Stimulated activated CD4-positive, alpha-beta T cell treated with anti-CD3 and anti-CD28 coated beads, Interleukin-2, amount 100 ng/mL, for 24 hours (primary cell): Measurements from ENCODE around the gene SERPINA6.
"Not testable (repeated sequence)": the region's sequence is repeated elsewhere in the genome, so short reads cannot be mapped to it uniquely, and the experiment has no call there.

Source experiments
- DNase-seq, 2 donors: peaks; one replicate each; pipeline ENCODE4 v3.0.0-alpha.2; 2020

SERPINA6 gene

GRCh38 chr14:94322648-94323570 lies at the start of gene SERPINA6:
Gene SERPINA6, minus strand, starts transcription at chr14:94323336. Its CDS starts 8,688 bp downstream, at chr14:94314648.
- no peak for DNase-seq

- DNase-seq, result no peak
Measured at GRCh38 chr14:94372021-94372605, 49.0 kb upstream of the SERPINA6 start.

- no peak for DNase-seq
Measured at GRCh38 chr14:94370524-94370910, 47.4 kb upstream of the SERPINA6 start.

- not testable (repeated sequence) for DNase-seq
Measured at GRCh38 chr14:94369766-94370523, 46.8 kb upstream of the SERPINA6 start.

- no peak for DNase-seq
Measured at GRCh38 chr14:94368956-94369355, 45.8 kb upstream of the SERPINA6 start.

GRCh38 chr14:94368243-94368590 lies 45.1 kb upstream of the SERPINA6 start:
- DNase-seq, result no peak

GRCh38 chr14:94367347-94368242 lies 44.5 kb upstream of the SERPINA6 start:
- no peak for DNase-seq

- no peak for DNase-seq
Measured at GRCh38 chr14:94366146-94366915, 43.2 kb upstream of the SERPINA6 start, which contains the start of gene SERPINA2. Gene SERPINA2, minus strand, starts transcription at chr14:94366698.

- DNase-seq, result no peak
Measured at GRCh38 chr14:94365624-94366023, 42.5 kb upstream of the SERPINA6 start.

GRCh38 chr14:94364964-94365363 lies 41.8 kb upstream of the SERPINA6 start:
- no peak for DNase-seq

GRCh38 chr14:94364037-94364436 lies 40.9 kb upstream of the SERPINA6 start:
- no peak for DNase-seq

GRCh38 chr14:94363151-94363624 lies 40.1 kb upstream of the SERPINA6 start:
- no peak for DNase-seq

- DNase-seq, result no peak
Measured at GRCh38 chr14:94362614-94363133, 39.5 kb upstream of the SERPINA6 start.

GRCh38 chr14:94361682-94362081 lies 38.5 kb upstream of the SERPINA6 start:
- DNase-seq, result no peak

- DNase-seq, result no peak
Measured at GRCh38 chr14:94360945-94361565, 37.9 kb upstream of the SERPINA6 start.

- DNase-seq, result no peak
Measured at GRCh38 chr14:94357166-94357565, 34.0 kb upstream of the SERPINA6 start.

GRCh38 chr14:94356379-94357056 lies 33.4 kb upstream of the SERPINA6 start:
- no peak for DNase-seq

- peak; percentile 15 to 17 for DNase-seq
Measured at GRCh38 chr14:94355191-94355794, 32.2 kb upstream of the SERPINA6 start.

- DNase-seq, result no peak
Measured at GRCh38 chr14:94354638-94355185, 31.6 kb upstream of the SERPINA6 start.
